Activated T-helper 1 cell treated with anti-CD3 and anti-CD28 coated beads, Interleukin-2, amount 50 U/mL, for 16 hours (primary cell): ENCODE data around the gene SPOCK1.

Experiments
- DNase-seq, 2 donors: peaks; one replicate each; pipeline ENCODE4 v3.0.0-alpha.2; 2020; ENCODE audit warnings: low read depth in 1 of 2, low spot score in 1 of 2

Gene SPOCK1

GRCh38 chr5:137333475-137333874 lies 165.7 kb downstream of the SPOCK1 start:
- DNase-seq, result no peak

- no peak for DNase-seq
These were observed 166.8 kb downstream of the SPOCK1 start for GRCh38 chr5:137332296-137332695.

- DNase-seq, result no peak
These were observed 169.4 kb downstream of the SPOCK1 start for GRCh38 chr5:137329586-137330296.

- DNase-seq, result no peak
These were observed 170.1 kb downstream of the SPOCK1 start for GRCh38 chr5:137328991-137329390.

GRCh38 chr5:137328463-137328862 lies 170.7 kb downstream of the SPOCK1 start:
- DNase-seq, result no peak

GRCh38 chr5:137325721-137326120 lies 173.4 kb downstream of the SPOCK1 start:
- DNase-seq, result no peak

- no peak for DNase-seq
These were observed 178.8 kb downstream of the SPOCK1 start for GRCh38 chr5:137320056-137321045.

GRCh38 chr5:137318027-137318426 lies 181.1 kb downstream of the SPOCK1 start:
- no peak for DNase-seq

- no peak for DNase-seq
These were observed 182.8 kb downstream of the SPOCK1 start for GRCh38 chr5:137316346-137316736.

GRCh38 chr5:137315534-137316345 lies 183.4 kb downstream of the SPOCK1 start:
- DNase-seq, result no peak

- no peak for DNase-seq
These were observed 184.0 kb downstream of the SPOCK1 start for GRCh38 chr5:137315109-137315508.

- DNase-seq, result no peak
These were observed 185.5 kb downstream of the SPOCK1 start for GRCh38 chr5:137313526-137314175.

GRCh38 chr5:137312011-137312410 lies 187.1 kb downstream of the SPOCK1 start:
- no peak for DNase-seq

- no peak for DNase-seq
These were observed 188.9 kb downstream of the SPOCK1 start for GRCh38 chr5:137310051-137310730.

GRCh38 chr5:137309290-137309689 lies 189.8 kb downstream of the SPOCK1 start:
- no peak for DNase-seq

- no peak for DNase-seq
These were observed 190.8 kb downstream of the SPOCK1 start for GRCh38 chr5:137308311-137308710.

GRCh38 chr5:137306903-137307302 lies 192.2 kb downstream of the SPOCK1 start:
- DNase-seq, result no peak

- DNase-seq, result no peak
These were observed 193.0 kb downstream of the SPOCK1 start for GRCh38 chr5:137305971-137306602.

- no peak for DNase-seq
These were observed 194.8 kb downstream of the SPOCK1 start for GRCh38 chr5:137304226-137304874.
